RWPE1 (cell line): Measurements from ENCODE around the gene ZBED5.
"Not testable (repeated sequence)": the region's sequence is repeated elsewhere in the genome, so short reads cannot be mapped to it uniquely, and the experiment has no call there.

ENCODE experiments used
- CTCF ChIA-PET: fragments of 350-600 bp; sonication (Branson Sonifier 250); formaldehyde crosslinking; extraction: SDS; loops from one replicate; lab custom pipeline; 2021; lab: Yijun Ruan, JAX
- POLR2A ChIA-PET: fragments of 400-600 bp; formaldehyde crosslinking; extraction: SDS; loops from one replicate; lab custom pipeline; 2020; ENCODE audit warnings: antibody characterized with exemption; ENCODE audit not compliant: low non-redundant PET; lab: Yijun Ruan, JAX
- DNase-seq: peaks from one replicate; pipeline ENCODE4 v3.0.0; 2012; ENCODE audit warnings: low spot score
- H3K27ac ChIP-seq: fragments of 450-650 bp; 2 replicates; pipeline ENCODE4 v1.5.1; 2017
- TF ChIP-seq, protein P1 (sequence below): fragments of 450-650 bp; conservative IDR thresholded peaks from 2 replicates; pipeline ENCODE4 v1.5.1; 2017; ENCODE audit warnings: low read depth, mild to moderate bottlenecking

The ZBED5 gene

DNA sequence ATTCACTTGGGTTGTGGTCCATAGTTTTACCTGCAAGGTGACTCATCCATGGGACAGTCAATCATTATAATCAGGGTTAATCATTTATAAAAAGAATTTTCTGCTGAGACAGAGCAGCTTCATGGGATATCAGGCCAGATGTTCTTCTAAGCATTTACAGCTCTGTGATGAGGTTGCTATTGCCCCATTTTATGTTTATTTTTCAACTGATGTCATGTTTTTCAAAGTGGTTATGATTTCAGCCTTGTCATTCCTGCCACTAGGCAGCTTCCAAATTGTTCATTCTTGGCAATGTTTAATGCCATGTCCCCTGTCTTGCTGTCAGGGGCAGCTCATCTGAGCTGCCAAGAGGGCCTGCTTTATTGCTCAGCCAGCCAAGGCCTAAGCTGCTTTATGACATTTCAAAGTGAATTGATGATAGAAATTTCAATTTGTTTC, 35.9 kb upstream of the ZBED5 start:
- POLR2A ChIA-PET = no interaction called here
- CTCF ChIA-PET = interaction anchor here (0.6 kb wide), 1 partner anchor 38 kb away, joined by 3 read pairs; no protein-coding TSS in a partner anchor
- no peak overlapping the region for H3K27ac ChIP-seq
- TF ChIP-seq, protein P1, sequence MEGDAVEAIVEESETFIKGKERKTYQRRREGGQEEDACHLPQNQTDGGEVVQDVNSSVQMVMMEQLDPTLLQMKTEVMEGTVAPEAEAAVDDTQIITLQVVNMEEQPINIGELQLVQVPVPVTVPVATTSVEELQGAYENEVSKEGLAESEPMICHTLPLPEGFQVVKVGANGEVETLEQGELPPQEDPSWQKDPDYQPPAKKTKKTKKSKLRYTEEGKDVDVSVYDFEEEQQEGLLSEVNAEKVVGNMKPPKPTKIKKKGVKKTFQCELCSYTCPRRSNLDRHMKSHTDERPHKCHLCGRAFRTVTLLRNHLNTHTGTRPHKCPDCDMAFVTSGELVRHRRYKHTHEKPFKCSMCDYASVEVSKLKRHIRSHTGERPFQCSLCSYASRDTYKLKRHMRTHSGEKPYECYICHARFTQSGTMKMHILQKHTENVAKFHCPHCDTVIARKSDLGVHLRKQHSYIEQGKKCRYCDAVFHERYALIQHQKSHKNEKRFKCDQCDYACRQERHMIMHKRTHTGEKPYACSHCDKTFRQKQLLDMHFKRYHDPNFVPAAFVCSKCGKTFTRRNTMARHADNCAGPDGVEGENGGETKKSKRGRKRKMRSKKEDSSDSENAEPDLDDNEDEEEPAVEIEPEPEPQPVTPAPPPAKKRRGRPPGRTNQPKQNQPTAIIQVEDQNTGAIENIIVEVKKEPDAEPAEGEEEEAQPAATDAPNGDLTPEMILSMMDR = no peak
- DNase-seq = no peak

- CTCF ChIA-PET = no interaction called here
- POLR2A ChIA-PET = no interaction called here
- TF ChIP-seq, protein P1 = no peak
- H3K27ac ChIP-seq = no peak overlapping the region
- no peak for DNase-seq
Measured at GRCh38 chr11:10892250-10892649, 34.4 kb upstream of the ZBED5 start.

DNA sequence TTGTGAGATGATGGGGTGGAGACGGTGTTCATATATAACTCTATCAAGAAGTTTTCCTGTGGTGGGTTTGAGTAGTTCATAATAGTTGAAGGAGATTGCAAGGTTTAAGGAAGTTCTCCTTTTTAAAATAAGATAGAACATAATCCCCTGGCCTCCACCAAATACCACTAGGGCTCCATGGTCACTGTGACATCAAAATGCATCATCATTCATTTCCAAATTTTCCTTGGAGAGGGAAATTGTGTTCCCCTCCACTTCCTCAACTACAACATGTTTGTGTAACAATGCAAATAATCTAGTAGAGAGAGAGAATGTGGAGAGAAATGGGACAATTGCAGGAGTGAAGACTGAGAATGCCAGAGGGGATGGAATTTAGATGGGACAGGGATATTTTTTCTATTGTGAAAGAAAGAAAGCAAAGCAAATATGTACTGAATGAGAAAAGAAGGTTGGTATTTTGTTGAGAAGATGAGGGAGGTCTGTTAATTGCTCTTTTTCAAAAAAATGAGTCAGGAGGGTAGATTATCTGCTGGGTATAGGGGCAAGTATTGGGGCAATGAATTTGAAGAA, 33.4 kb upstream of the ZBED5 start:
- ChIA-PET POLR2A (no interaction called here), CTCF (no interaction called here)
- H3K27ac ChIP-seq = no peak overlapping the region
- no peak for DNase-seq
- TF ChIP-seq, protein P1 = no peak

DNA sequence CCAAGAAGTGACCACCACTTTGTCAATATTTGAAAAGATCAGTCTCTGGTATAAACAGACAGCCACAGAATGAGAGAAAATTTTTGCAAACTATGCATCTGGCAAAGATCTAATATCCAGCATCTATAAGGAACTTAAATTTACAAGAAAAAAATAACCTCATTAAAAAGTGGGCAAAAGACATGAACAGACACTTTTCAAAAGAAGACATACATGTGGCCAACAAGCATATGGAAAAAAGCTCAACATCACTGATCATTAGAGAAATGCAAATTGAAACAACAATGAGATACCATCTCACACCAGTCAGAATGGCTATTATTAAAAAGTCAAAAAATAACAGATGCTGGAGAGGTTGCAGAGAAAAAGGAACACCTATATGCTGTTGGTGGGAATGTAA, 32.2 kb upstream of the ZBED5 start:
- DNase-seq, POLR2A ChIA-PET, CTCF ChIA-PET, H3K27ac ChIP-seq: not testable (repeated sequence)

GRCh38 chr11:10887307-10887706, 29.5 kb upstream of the ZBED5 start:
- ChIA-PET POLR2A (no interaction called here), CTCF (interaction anchor here (0.6 kb wide), 1 partner anchor 695 kb away, joined by 3 read pairs; no protein-coding TSS in a partner anchor)
- TF ChIP-seq, protein P1 = no peak
- no peak for DNase-seq
- no peak overlapping the region for H3K27ac ChIP-seq

GRCh38 chr11:10886652-10887250, 28.9 kb upstream of the ZBED5 start:
- ChIA-PET POLR2A (interaction anchor here (0.6 kb wide), 1 partner anchor 51 kb away, joined by 7 read pairs; no protein-coding TSS in a partner anchor), CTCF (interaction anchor here (0.6 kb wide), 3 partner anchors 23 to 900 kb away, joined by 3 to 5 read pairs (median 3); no protein-coding TSS in a partner anchor)
- no peak for DNase-seq
- TF ChIP-seq, protein P1 = no peak
- H3K27ac ChIP-seq = no peak overlapping the region
